GM19395 (cell line): ENCODE data around the gene NPTX2.

Source experiments
- ATAC-seq: cut with Tn5 transposase; IDR thresholded peaks from one replicate; pipeline ENCODE4 v1.9.1; 2021; ENCODE audit warnings: mild to moderate bottlenecking, moderate library complexity; ENCODE audit not compliant: unreplicated experiment

The NPTX2 gene

GRCh38 chr7:98617960-98618418 lies 904 bp downstream of the NPTX2 start:
- no peak for ATAC-seq

- no peak for ATAC-seq
Measured at GRCh38 chr7:98618786-98619185, 1.7 kb downstream of the NPTX2 start.

DNA sequence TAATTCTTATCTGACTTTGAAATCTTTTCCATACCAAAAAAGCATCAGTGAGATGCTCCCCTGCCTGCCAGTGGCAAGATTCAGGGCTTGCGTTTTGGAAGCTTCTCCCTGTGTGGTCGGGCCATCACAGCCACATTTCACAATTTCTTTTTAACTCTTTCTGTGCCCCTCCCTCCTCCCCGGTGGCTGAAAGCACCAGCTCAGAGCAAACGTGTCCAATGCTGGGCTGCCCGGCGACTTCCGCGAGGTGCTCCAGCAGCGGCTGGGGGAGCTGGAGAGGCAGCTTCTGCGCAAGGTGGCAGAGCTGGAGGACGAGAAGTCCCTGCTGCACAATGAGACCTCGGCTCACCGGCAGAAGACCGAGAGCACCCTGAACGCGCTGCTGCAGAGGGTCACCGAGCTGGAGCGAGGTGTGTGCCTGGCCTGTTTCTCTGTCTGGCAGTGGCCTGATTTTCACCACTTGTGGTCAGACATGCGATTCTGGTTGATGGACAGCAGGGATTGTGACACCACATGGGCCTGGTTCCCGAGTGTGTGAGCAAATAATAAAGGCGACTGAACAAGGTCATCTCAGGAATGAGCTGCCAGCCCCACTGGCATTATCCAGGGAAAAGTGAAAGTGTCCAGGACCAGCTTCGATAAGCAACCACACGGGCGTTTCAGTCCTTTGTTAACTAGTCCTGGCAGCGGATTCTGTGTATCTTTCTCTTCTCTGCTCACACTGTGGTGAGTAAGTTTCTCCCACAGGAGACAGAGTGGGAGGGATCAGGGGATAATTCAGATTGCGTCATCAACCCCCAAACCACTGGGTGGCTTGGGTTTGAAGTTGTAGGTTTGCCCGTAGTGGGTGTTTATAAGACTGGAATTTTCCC lies 2.6 kb downstream of the NPTX2 start:
- no peak for ATAC-seq

DNA sequence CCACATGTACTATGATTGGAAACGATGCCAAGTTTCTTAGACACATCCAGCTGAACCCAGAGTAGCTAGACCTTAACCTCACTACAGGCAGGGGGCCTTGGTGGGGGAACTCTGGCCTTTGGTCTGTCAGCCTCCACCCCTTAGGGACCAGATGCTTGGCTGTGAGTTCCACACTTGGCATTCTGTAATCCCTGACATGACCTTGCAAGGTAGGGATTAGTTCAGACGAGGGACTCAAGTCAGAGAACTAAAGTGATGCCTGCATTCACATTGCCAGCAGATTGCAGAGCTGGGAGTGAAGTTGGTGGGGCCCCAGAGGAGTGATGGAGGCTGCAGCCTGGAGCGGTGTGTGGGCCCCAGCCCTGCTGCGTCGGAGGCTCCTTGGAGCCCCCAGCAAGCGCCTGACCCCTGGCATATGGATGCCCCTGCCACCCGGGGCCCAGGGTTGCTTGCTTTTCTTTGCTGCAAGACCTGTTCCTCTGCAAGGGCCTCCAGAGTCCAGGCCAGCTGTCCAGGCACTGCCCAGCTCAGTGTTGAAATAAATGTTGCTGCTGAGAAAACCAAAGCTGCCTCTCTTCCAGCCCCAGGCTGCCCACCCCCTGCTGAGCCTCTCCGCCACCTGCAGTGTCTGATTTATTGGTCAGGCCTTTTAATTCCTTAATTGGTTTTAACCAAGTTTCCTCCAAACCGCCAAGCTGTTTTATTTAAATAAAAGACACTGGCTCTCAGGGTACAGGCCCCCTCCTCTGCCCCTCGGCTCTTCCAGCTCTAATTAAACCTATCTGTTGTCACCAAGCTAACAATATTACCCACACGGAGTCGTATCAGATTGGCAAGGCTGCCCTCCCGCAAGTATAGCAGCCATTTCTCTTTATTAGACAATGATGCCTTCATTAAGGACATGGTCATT lies 4.7 kb downstream of the NPTX2 start:
- no peak for ATAC-seq

DNA sequence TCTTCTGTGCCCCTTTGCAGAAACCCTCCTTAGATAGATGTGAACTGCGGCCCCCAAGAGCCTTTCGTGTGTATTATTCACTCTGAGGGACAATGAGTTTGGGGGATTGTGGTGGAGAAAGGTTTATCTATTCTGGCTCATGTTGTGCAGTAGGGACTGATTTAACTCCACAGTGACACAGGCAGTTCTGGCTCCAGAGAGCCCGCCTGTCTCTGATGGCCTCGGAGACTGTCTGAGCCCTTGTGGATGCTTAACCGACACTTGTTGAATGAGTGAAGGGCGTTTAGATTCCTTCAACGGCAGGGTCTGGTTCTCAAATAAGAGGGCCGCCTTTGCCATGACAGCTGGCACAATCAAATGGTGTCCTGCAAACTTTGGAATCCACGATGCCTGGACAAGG lies 5.8 kb downstream of the NPTX2 start:
- no peak for ATAC-seq

- no peak for ATAC-seq
Measured at GRCh38 chr7:98624846-98625420, 7.8 kb downstream of the NPTX2 start.

GRCh38 chr7:98626460-98627412 lies 9.7 kb downstream of the NPTX2 start:
- no peak for ATAC-seq

DNA sequence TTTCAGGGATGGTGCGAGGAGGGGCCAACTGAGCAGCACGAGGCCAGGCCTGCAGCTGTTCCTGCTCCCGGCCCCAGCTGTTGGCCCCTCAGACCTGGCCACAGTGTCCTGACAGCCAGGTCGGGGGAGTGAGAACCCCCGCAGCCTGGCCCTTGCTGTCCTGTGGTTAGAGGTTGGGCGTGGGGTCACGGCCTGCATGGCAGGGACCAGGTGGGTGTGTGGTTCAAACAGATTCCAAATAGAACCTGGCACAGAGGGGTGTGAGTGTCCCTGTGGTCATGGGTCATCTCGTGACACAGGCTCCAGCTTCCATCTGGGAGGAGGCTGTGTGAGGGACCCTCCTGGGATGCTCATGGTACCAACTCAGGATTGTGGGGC lies 10.3 kb downstream of the NPTX2 start:
- ATAC-seq, result no peak

DNA sequence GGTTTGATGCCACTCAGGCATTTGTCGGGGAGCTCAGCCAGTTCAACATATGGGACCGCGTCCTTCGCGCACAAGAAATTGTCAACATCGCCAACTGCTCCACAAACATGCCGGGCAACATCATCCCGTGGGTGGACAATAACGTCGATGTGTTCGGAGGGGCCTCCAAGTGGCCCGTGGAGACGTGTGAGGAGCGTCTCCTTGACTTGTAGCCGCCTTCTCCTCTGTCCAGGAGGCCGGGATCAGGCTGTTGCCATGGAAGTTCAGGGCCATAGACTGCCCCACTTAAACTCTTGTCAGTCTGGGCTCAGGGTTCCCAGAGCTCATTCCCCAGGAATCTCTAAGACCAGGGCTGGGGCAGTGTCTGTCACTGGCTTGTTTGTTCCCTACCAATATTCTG lies 11.3 kb downstream of the NPTX2 start:
- ATAC-seq, result no peak

DNA sequence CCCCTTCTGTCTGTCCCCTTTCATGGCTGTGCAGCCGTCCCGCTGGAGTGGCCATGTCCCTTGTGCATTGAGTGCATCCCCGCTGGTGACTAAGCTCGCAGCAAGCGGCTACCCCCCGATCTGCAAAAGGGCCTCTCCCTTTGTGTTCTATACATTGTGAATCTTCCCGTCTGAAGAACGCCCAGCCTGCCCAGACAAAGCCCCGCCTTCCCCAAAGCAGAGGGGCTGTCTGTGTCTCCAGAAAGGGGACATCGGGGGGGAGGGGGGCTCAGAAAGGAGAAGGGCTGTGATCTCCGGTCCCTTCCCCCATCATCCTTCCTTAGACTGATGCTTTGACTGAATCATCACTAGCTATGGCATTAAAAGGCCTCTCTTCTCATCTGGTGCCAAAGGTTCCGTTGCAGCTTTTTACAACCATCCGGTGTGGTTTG lies 11.9 kb downstream of the NPTX2 start:
- no peak for ATAC-seq

DNA sequence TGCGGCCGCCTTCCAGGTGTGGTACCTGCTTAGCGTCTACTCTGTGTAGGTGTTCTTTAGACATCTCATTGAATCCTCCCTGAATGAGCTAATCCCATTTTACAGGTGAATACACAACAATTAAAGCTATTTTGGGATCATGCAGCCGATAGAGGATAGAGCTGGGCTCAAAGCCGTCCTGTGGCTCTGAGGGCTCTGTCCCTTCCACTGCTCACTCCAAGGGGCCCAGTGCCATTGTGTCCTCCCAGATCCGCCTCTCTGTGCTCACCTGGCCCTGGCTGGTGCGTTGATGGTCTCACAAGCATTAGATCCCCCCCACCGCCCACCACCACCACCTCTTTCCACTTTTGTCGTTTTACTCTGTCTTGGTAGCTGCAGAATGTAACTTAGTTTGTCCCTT lies 13.1 kb downstream of the NPTX2 start:
- ATAC-seq, result no peak

- ATAC-seq, result no peak
Measured at GRCh38 chr7:98630770-98631169, 13.7 kb downstream of the NPTX2 start.

- no peak for ATAC-seq
Measured at GRCh38 chr7:98638853-98639252, 21.8 kb downstream of the NPTX2 start.

GRCh38 chr7:98640375-98640774 lies 23.3 kb downstream of the NPTX2 start:
- no peak for ATAC-seq

DNA sequence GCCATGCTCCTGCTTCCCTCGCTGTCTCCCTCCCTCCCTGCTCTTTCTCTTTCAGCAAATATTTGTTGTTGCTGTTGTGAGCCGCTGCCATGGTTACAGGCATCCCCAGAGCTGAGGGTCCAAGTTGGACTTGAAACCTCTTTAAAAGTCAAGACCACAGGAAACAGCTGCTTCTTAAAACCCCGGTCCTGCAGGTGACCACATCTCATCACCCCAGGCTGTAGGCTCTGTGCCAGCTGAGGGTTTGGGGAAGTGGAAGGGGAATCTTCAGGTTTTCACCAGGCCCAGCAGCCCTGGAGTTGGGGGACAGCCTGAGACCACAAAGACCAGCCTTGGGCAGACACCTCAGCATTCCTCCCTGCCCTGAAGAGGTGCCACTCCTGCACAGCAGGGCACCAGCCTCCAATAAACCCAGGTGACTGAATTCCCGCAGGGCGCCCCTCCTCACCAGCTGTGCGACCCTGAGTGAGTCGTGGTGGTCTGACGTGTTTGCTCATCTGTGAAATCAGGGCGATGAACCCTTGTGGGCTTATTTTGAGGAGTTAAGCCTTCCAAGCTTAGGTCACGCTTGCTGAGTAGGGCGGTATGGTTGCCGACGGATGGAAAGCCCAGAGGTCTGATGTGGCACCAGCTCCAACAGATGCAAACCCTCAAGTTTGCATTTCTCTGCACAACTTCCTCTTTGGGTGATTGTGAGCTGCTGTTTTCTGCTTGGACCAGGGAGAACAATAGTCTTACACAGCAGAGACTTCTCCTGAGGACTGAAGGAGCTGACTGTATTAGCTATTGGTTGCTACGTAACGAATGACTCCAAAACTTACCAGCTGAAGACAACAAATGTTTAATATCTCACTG lies 24.8 kb downstream of the NPTX2 start:
- peak; percentile 82 for ATAC-seq

- ATAC-seq, result no peak
Measured at GRCh38 chr7:98643236-98643985, 26.3 kb downstream of the NPTX2 start.

DNA sequence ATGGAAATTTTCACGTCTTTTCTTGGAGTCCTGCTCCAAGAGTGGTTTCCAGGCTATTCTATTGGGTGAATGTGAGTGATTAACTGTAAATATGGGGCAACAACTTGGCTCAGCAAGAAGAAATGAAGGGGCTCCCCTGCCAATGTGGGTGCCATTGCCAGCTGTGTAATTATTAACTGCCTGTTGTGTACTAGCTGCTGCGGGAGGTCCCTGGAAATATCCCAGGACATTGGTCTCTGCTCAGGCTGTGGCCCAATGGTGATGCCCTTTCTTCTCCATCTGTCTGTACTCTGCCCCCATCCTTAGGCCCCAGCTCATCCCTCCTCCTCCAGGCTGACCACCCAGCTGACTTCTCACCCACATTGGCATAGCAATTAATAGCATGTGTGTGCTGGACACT lies 29.4 kb downstream of the NPTX2 start:
- no peak for ATAC-seq

DNA sequence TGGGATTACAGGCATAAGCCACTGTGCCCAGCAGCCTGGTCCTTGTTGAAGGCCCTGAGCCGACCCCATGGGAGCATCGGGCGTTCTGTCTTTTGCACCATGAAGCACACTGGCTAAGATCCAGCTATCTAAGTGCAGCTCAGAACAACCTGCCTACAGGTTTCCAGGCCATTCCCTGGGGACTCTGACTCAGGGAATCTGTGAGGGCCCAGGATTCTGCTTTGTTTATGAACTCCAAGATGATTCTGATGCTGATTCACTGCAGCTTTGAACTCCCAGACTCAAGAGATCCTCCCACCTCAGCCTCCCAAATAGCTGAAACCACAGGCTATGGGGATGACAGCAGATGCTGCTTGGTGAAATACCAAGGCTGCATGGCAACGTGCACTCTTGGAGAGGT lies 30.2 kb downstream of the NPTX2 start:
- no peak for ATAC-seq

- ATAC-seq, result no peak
Measured at GRCh38 chr7:98651760-98652159, 34.7 kb downstream of the NPTX2 start.
